Lung (tissue), 12 donors: Measurements from ENCODE around the gene CFAP74. TPM values are rescaled to one million over a fixed set of nuclear protein-coding genes. Genes with fewer than 3 reads are reported as not detected.

Experiments
- ATAC-seq: fragments of 200-7000 bp; cut with Tn5 transposase; one replicate; pipeline ENCODE4 v1.9.1; 2020; ENCODE audit warnings: moderate number of reproducible peaks; ENCODE audit not compliant: insufficient read depth, low FRiP score
- DNase-seq, 3 donors: peaks; one replicate each; pipeline ENCODE4 v3.0.0-alpha.2; 2013 to 2017
- H3K27ac ChIP-seq, 2 donors: one replicate each; pipeline ENCODE4 v1.5.1; 2013; ENCODE audit warnings: mild to moderate bottlenecking in 2 of 2, moderate library complexity in 2 of 2, control low read depth in 1 of 2, inconsistent platforms in 1 of 2, low read depth in 1 of 2, low read length in 1 of 2
- H3K27me3 ChIP-seq, 3 donors: one replicate each; pipeline ENCODE4 v1.5.1; 2013; ENCODE audit warnings: low read length in 2 of 3; ENCODE audit not compliant: control insufficient read depth in 3 of 3, insufficient read depth in 3 of 3
- H3K36me3 ChIP-seq, 4 donors: one replicate each; pipeline ENCODE4 v1.5.1; 2013; ENCODE audit warnings: low read length in 4 of 4, mild to moderate bottlenecking in 1 of 4, moderate library complexity in 1 of 4; ENCODE audit not compliant: control insufficient read depth in 4 of 4, insufficient read depth in 4 of 4
- H3K4me1 ChIP-seq, 5 donors: one replicate each; pipeline ENCODE4 v1.5.1; 2013; ENCODE audit warnings: low read length in 5 of 5, mild to moderate bottlenecking in 2 of 5, moderate library complexity in 1 of 5; ENCODE audit not compliant: control insufficient read depth in 5 of 5, insufficient read depth in 5 of 5
- H3K4me3 ChIP-seq: one replicate; pipeline ENCODE4 v1.5.1; 2013; ENCODE audit warnings: mild to moderate bottlenecking, control low read depth, moderate library complexity
- H3K9ac ChIP-seq, 2 donors: one replicate each; pipeline ENCODE4 v1.5.1; 2013; ENCODE audit warnings: low read length in 2 of 2, control low read depth in 1 of 2; ENCODE audit not compliant: insufficient read depth in 1 of 2
- H3K9me3 ChIP-seq, 4 donors: one replicate each; pipeline ENCODE4 v1.5.1; 2013; ENCODE audit warnings: low read length in 3 of 4, mild to moderate bottlenecking in 1 of 4, moderate library complexity in 1 of 4; ENCODE audit not compliant: control insufficient read depth in 4 of 4, insufficient read depth in 3 of 4
- CTCF ChIP-seq: IDR thresholded peaks from 2 replicates; pipeline ENCODE4 v1.5.1; 2012; ENCODE audit warnings: mild to moderate bottlenecking; ENCODE audit errors: control extremely low read depth, extremely low read depth
- WGBS, 2 donors: extraction: QIAGEN DNeasy Blood & Tissue Kit; methylation state at CpG; one replicate each; pipeline ENCODE4 v1.1.7; 2013; 5-methylcytosine and 5-hydroxymethylcytosine counted together
- polyA plus RNA-seq, 2 donors: library from polyadenylated mRNA; stranded (reverse); fragments of 200-250 nt; gene quantifications; one replicate each; pipeline ENCODE4 v1.2.1, GENCODE V29; 2013
- total RNA-seq, 2 donors: library from RNA; depleted of rRNA in 1 of 2; stranded (reverse); fragments of >200 nt in 1 of 2; gene quantifications; one replicate each; pipeline ENCODE4 v1.2.1, GENCODE V29; 2014 to 2021
- donor health status: control.
- donor health status: control.
- donor health status: Bipolar disorder and iron deficiency.
- donor health status: healthy.
- donor health status: DM: yes; HTN: yes; CAD: no.

The CFAP74 gene
- total and polyA plus RNA-seq, 4 donors, result 3.1 to 20.8 (median 5.3) TPM

GRCh38 chr1:2052054-2052679 is 48.6 kb upstream of the CFAP74 start:
- DNase-seq (peak in 1 of 3 donors; percentile 26), ATAC-seq (no peak)
- Histone ChIP-seq H3K27me3 (peaks cover 0 to 9% (median 8%) of the 10 kb centered on the region in 3 donors), H3K9me3 (no peaks in the 10 kb centered on the region), H3K27ac (peak overlapping the region in 1 of 2 donors; percentile 89), H3K9ac (no peak overlapping the region), H3K4me1 (peaks cover 0 to 15% (median 0%) of the 10 kb centered on the region in 5 donors), H3K4me3 (peak overlapping the region; percentile 60), H3K36me3 (no peaks in the 10 kb centered on the region)
- TF ChIP-seq CTCF, result no peak
- WGBS, 2 donors, result 62 to 79% methylated on average over 16 of the region's 16 CpGs

- H3K9me3 ChIP-seq, result no peaks in the 10 kb centered on the region
- peak overlapping the region in 1 of 2 donors; percentile 89 for H3K27ac ChIP-seq
- H3K36me3 ChIP-seq, result no peaks in the 10 kb centered on the region
- 16% methylated on average over 79 to 84 of the region's 84 CpGs for WGBS, 2 donors
- ATAC-seq (no peak), DNase-seq (no peak)
- no peak for TF ChIP-seq CTCF
- no peak overlapping the region for H3K9ac ChIP-seq
- H3K4me3 ChIP-seq, result peak overlapping the region; percentile 60
- peaks cover 0 to 9% (median 8%) of the 10 kb centered on the region in 3 donors for H3K27me3 ChIP-seq
- H3K4me1 ChIP-seq, result peaks cover 0 to 19% (median 9%) of the 10 kb centered on the region in 5 donors
Measured at GRCh38 chr1:2050793-2051682, 47.5 kb upstream of the CFAP74 start.

GRCh38 chr1:2050461-2050792 is 46.8 kb upstream of the CFAP74 start:
- no peak overlapping the region for H3K9ac ChIP-seq
- peaks cover 0 to 25% (median 9%) of the 10 kb centered on the region in 5 donors for H3K4me1 ChIP-seq
- H3K4me3 ChIP-seq, result peak overlapping the region; percentile 60
- ATAC-seq, result peak; percentile 1
- H3K27me3 ChIP-seq, result peaks cover 0 to 9% (median 8%) of the 10 kb centered on the region in 3 donors
- no peak for DNase-seq
- peak overlapping the region in 1 of 2 donors; percentile 89 for H3K27ac ChIP-seq
- H3K36me3 ChIP-seq, result no peaks in the 10 kb centered on the region
- no peak for TF ChIP-seq CTCF
- 0 to 1% methylated on average over 39 to 51 of the region's 51 CpGs for WGBS, 2 donors
- no peaks in the 10 kb centered on the region for H3K9me3 ChIP-seq
